Right ventricle myocardium superior (tissue), 1 donor: ENCODE measurements around the gene EPHB2. TPM values are rescaled to one million over a fixed set of nuclear protein-coding genes. Genes with fewer than 3 reads are reported as not detected.
"Not testable (repeated sequence)": the region's sequence is repeated elsewhere in the genome, so short reads cannot be mapped to it uniquely, and the experiment has no call there.

Experiments used
- ATAC-seq: fragments of 200-7000 bp; cut with Tn5 transposase; one replicate; pipeline ENCODE4 v1.9.1; 2020; ENCODE audit warnings: mild to moderate bottlenecking; ENCODE audit not compliant: poor library complexity
- DNase-seq: peaks from one replicate; pipeline ENCODE4 v3.0.0-alpha.2; 2020
- intact Hi-C: fragments of 100-400 bp; cut with DNase I; formaldehyde crosslinking; loops from one replicate; pipeline ENCODE4 v1.11.2; 2022
- total RNA-seq: library from RNA; stranded (reverse); fragmentation: NEBNext Ultra II Directional; extraction: Animal tissue kit (Norgen Biotek cat#: 25700); gene quantifications from one replicate; pipeline ENCODE4 v1.2.1, GENCODE V29; 2021
- donor health status: DM: no; HTN: yes; CAD: no; lungs with severe emphysema.

EPHB2 gene
- total RNA-seq, 1 donor from 2014 or later, result 2.7 TPM

DNA sequence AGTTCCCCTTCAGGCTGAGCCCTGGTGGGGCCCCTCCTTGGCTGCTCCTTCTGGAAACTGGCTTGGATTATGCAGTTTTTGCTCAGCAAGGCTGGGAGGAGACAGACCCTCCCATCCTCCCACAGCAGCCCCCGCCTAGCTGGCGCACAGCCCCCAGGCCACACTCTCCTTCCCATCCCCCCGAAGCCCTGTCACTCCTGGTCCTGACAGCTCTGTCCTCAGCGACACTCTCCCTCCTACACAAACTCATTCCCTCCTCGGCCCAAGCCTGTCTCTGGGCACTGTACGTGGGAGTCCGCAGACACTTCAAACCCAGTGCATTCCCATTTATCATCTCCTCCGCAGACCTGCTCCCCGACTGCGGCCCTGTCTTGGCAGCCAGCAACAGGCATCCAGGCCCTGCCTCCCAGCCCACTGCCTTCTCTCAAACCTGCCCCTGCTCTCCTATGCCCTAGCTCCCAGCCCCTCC, 25.0 kb upstream of the EPHB2 start:
- DNase-seq, result no peak
- ATAC-seq, result no peak
- intact Hi-C loops, result no loop called here

DNA sequence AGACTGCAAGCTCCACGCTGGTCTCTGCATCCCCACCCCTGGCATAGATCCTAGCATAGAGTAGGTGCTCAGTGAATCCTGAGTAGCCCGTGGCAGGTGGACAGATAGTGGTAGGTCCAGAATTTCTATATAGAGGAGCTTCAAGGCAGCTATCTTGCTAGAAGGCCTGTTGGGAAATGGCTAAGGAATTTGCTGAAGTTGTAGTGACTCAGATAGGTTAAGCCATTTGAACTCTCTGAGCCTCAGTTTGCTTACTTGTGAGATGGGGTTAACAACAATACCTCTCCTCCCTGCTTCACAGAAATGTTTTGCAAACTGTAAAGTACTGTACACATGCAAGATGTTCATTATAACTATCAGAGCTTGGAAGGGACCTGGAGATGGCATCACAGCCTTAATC, 23.4 kb upstream of the EPHB2 start:
- ATAC-seq (no peak), DNase-seq (no peak)
- intact Hi-C loops, result no loop called here

DNA sequence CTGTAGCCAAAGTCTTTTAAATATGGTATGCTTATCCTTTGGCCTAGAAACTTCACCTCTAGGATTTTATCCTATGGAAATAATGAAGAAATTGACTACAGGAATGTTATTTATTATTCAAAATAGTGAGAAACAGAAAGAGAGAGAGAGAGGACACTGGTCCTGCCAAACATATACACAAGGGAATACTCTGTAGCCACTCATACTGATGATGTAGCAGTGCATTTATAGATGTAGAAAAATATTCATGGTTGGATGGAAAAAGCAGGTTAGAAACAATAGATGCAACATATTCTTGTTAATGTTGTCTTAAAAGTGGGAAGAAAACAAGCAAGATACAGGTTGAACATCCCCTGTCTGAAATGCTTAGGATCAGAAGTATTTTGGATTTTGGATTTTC, 22.2 kb upstream of the EPHB2 start:
- DNase-seq (no peak), ATAC-seq (no peak)
- intact Hi-C loops, result no loop called here

DNA sequence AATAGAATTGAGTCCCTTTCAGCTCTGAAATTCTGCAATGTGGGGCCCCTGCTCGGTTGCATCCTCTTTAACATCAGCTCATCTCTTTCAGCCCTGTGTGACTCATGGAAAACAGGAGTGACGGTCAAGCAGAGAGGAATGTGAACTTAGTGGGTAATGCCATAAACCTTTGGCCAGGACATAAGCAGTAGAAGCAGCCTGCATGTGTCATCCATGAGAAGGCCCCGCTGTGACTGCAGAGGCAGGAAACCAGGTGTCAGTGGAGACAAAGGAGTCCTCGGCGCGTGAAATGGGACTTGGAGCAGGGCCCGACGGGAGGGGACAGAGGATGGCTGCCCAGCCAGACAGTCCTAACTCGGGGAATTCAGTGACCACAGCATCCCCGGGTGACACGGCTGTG, 21.1 kb upstream of the EPHB2 start:
- ATAC-seq, result no peak
- intact Hi-C loops, result no loop called here
- no peak for DNase-seq

DNA sequence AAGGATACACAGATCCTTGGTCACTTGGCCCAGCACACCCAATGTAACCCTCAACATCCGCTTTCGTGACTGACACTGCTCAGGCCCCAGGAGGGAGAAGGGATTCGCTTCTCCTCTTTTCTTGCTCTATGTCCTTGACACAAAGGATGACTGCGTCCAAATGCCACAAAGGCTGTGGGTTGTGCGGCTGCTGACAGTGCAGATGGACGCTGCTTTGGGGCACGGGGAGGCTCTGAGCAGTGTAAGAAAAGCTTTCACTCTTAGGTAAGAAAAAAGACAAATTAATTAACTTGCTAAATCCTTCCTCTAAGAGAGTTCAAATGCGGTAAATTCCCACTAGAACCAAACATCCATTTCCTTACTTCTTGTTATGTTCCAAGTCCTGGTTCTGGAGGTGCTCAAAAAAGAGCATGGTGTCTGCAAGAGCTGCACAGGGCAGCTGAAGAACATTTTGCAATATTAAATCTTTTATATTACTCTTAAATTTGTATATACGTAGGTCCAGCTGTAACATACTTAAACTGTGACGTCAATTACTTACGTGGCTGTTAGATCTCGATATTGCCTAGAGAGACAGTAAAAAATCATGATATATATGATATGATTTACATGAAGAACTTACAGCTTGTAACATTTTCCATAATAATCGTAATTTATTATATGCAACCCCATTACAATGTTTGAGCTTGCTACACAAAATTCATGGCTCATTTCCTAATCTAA, 19.4 kb upstream of the EPHB2 start:
- DNase-seq (no peak), ATAC-seq (no peak)
- intact Hi-C loops, result no loop called here

DNA sequence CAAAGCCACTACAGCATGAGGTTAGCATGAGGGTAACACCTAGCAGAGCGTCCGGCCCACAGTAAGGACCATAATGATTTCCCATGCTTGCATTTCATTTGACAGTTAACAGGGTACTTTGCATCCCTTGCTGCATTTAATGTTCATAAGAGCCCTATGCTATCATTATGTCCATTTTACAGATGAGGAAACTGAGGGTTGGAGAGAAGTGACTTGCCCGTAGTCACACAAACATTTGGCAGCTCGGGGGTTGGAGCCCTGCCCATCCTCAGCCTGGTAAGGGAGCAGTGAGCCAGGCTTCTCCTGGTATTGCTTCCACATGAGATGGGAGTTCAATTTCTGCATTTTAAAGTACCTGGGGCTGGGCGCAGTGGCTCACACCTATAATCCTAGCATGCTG, 16.5 kb upstream of the EPHB2 start:
- intact Hi-C loops, result no loop called here
- ATAC-seq (no peak), DNase-seq (no peak)

DNA sequence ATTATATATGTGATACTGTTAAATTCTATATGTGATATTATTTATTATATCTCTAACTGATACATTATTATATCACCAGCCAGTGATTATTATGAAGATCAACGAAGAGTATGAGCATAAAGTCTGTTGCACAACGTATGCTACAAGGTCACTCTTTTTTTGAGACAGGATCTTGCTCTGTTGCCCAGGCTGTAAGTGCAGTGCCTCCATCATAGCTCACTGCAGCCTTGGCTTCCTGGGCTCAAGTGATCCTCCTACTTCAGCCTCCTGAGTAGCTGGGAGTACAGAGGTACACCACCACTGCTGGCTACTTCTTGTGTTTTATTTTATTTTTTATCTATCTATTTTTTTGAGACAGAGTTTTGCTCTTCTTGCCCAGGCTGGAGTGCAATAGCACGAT, 14.0 kb upstream of the EPHB2 start:
- intact Hi-C loops, result no loop called here
- ATAC-seq, result no peak
- no peak for DNase-seq

DNA sequence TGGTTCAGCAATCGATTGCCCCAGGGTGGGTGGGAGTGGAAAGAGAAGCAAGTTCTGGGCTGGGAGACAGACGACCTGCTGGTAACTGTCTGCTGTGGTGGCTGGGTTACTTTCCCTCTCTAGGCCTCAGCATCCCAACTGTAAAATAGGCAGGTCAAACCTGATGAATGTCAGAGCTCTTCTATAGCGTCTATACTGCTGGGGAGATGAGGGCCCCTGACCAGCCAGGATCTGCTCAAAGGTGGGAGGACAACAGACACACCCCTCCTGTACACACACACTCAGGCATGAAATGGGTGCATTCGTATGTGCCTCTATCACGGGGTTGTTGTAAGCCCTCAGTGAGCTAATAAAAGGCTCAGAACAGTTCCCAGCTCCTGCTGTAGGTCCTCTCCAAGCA, 12.7 kb upstream of the EPHB2 start:
- DNase-seq, result no peak
- ATAC-seq, result no peak
- intact Hi-C loops, result no loop called here

DNA sequence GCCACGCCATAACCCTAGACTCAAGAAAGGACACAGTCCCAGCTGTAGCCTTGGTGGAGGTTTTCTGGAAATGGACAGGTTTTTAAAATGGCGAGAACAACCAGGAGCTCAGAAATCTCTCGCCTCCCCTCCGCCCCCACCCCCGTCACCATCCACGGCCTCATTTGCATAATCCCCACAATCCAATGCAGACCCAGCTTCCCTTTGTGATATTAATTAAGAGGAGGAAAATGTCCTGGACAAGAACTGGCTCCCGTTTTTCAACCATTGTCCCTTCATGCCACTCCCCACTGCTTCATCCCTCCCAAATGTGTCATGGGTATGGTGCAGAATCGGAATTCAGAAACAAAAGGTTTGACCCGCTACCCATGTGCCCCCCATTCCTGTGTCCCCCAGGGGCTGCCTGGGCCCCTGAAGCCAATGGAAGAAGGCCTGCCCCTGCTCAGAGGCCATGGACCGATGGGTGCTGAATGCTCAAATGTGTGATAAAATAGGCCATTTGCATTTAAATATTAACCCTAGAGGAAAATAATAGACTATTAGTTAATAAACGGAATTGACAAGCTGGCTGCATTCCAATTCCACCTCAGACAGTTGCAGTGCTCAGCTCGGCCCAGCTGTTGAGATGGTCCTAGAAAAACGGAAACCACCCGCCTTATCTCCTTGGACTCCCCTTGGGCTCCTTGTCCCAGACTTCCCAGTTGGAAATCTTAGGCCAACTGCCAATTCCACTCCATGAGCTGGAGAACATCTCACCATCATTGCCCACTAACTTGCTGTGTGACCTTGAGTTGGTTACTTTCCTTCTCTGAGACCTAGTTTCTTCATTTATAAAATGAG, 10.7 kb upstream of the EPHB2 start:
- no peak for DNase-seq
- intact Hi-C loops, result loop anchor here (5.0 to 10.0 kb wide), 2 partner anchors 187 to 225 kb away; no protein-coding TSS in a partner anchor
- ATAC-seq, result no peak

DNA sequence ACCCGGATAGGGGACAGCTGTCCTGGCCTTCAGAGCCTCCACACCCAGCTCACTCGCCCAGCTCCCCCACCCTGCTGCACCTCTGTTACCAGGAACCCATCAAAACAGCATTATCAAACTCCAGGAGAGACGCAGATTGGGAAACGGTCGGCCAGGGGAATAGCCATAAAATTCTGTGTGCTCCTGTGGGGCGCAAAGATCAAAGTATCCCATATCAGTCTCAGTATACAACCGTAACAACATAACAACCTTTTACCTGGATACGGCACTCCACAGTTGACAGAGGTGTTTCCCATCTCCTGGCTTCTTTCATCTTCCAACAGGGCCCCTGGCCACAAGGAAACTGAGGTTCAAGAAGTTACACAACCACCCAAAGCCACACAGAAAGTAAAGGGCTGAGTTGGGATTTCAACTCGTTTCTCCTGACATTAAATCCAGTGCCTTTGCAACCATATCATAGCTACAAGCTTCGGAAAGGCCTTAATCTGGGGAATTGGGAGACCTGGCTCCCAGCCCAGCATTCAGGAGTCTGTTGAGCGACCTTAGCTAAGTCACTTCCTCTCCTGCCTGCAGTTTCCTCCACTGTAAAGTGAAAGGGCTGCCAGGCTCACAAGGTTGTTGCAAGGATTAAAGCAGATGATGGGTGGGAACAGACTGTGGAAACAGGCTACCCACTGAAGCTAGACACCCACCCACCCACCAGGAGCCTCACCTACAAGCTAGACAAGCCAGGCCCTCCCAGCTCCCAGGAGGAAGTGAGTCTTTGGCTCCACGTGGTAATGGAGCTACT, 8.1 kb upstream of the EPHB2 start:
- no peak for DNase-seq
- no peak for ATAC-seq
- intact Hi-C loops, result loop anchor here (5.0 to 10.0 kb wide), 2 partner anchors 185 to 222 kb away; no protein-coding TSS in a partner anchor

DNA sequence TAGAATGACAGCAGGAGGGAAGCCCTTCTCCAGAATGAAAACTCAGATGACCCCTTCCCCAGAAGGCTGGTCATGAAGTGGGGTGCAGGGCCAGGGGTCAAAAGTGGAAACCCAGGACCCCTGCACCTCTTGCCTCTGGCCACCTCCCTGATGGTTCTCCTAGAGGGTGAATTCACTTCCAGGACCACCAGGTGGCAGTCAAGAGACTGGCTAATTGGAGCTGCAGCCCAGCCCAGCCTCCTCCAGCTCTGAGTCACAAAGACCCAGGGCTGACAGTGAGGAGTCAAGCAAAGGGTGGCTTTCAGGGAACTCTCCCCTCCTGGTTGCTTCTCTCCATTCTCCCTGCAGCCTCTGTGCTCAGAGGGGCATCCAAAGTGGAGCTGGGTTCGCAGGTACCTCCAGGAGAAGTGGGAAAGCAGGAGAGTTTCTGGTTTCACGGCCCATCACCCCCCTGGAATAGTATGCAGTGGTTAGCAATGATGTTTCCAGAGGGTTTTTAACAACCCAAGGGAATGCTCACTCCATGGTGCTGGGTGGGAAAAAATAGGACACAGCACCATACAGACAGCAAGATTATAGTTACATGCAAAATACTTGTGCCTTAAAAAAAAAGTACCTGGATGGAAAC, 6.1 kb upstream of the EPHB2 start:
- DNase-seq (peak; percentile 85), ATAC-seq (peak; percentile 95)
- intact Hi-C loops, result loop anchor here (5.0 to 10.0 kb wide), 2 partner anchors 183 to 220 kb away; no protein-coding TSS in a partner anchor

DNA sequence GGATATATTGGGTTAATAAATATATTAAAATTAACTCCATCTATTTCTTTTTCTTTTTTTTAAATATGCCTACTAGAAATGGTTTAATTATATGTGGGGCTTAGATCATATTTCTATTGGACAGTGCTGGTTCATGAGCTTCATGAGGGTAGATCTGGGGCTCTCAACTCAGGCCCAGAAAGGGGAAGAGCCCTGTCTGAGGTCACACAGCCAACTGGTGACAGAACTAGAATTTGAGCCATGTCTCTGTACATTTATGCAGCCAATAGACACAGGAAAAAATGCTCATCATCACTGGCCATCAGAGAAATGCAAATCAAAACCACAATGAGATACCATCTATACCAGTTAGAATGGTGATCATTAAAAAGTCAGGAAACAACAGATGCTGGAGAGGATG, 5.1 kb upstream of the EPHB2 start:
- ATAC-seq, result no peak
- intact Hi-C loops, result loop anchor here (10.0 kb wide), 1 partner anchor 219 kb away; no protein-coding TSS in a partner anchor

DNA sequence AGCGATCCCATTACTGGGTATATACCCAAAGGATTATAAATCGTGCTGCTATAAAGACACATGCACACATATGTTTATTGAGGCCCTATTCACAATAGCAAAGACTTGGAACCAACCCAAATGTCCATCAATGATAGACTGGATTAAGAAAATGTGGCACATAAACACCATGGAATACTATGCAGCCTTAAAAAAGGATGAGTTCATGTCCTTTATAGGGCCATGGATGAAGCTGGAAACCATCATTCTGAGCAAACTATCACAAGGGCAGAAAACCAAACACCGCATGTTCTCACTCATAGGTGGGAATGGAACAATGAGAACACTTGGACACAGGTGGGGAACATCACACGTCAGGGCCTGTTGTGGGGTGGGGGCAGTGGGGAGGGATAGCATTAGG, 4.5 kb upstream of the EPHB2 start:
- not testable (repeated sequence) for DNase-seq, ATAC-seq
- intact Hi-C loops, result loop anchor here (10.0 kb wide), 1 partner anchor 219 kb away; no protein-coding TSS in a partner anchor

More for the DNA sequence above, 5.1 kb upstream of the EPHB2 start:
- DNase-seq, result no peak

DNA sequence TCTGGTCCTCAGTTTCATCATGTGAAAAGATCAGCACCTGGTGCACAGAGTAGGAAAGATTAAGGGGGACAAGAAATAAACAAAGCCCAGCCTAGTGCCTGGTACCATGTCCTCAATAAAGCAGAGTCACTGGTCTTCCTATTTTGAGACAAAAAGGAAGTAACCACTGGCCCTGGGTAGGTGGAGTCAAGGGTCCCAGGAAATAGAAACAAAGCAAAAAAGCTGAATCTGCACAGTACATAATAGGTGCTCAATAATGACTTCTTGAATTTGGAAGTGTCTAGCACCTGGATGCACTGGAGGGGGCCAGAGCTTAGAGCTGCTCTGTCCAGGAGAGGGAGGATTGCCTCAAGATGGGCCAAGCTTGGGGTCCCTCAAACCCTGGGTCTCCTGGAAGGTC, 1.9 kb upstream of the EPHB2 start:
- intact Hi-C loops, result loop anchor here (10.0 kb wide), 1 partner anchor 216 kb away; no protein-coding TSS in a partner anchor
- ATAC-seq (no peak), DNase-seq (no peak)

DNA sequence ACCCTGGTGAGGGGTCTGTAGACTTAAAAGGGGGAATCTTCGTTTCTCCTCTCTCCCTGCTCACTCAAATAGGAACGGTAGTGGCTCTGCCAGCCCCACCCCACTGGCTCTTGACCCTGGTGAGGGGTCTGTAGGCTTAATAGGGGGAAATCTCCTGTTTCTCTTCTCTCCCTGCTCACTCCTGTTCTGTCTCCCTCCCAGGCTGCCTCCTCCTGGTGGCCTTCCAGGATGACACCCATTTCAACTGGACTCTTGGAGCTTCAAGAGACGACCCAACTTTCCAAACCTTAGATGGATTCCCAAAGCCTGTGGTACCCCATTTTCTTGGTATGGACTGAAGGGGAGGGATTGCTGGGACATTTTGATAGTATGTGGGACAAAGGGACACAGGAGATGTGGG, 1.4 kb upstream of the EPHB2 start:
- DNase-seq (no peak), ATAC-seq (no peak)
- intact Hi-C loops, result loop anchor here (10.0 kb wide), 1 partner anchor 216 kb away; no protein-coding TSS in a partner anchor

DNA sequence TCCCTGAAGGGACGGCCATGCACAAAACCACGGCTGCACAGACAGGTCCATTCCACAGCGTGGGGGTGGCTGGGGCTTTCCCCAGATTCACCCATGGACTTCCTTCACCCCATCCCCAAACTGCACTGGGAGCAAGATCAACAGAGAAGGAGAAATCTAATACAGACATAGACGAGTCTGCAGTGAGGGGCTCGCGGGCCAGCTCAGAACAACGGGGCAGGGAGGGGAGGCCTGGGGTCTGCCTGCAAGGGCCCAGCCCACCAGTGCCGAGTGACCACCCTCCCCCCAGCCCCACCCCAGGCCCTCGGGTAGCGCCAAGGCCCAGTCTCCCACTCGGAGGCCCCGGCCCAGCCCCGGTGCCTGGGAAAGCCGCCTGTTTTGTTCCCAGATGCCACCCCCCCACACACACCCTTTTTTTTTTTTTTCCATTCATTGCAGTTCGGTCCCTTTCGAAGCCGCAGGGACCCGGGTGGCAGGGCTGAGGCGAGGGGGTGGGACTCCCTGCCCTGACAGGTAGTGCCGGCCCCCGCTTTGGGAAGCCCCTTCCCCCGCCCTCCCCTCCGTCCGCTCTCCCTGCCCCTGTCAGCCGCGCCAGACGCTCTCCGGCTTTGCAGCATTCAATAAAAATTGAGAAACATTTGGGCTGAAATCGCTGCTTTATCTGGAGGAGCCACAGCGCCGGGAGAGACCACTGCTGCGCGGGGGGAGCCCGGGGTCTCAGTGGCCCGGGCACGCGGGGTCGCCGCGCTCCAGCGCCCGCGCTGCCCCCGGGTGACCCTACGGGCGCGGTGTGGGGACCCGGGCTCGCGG, 543 bp upstream of the EPHB2 start:
- DNase-seq, result peak; percentile 82
- ATAC-seq, result peak; percentile 70
- intact Hi-C loops, result loop anchor here (10.0 kb wide), 1 partner anchor 215 kb away; no protein-coding TSS in a partner anchor

DNA sequence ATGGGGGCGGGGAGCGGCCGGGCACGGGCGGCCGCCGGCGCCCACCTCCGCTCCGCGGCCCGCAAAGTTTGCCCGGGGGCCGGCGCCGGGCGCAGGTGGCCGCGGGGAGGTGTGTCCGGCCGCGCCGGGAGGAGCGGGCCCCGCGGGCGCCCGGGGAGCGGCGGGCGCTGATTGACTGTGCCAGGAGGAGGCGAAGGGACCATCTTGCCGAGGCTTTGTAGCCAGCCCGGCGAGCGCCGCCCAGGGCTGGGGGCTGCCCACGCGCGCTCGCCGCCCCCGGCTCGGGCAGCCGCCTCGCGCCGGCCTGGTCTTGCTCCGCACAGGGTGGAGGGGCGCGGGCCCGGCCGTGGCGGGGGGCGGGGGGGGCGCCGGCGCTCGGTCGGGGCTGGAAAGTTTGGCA, 432 bp downstream of the EPHB2 start:
- ATAC-seq, result no peak
- intact Hi-C loops, result no loop called here
- no peak for DNase-seq
